HG03039 (cell line): ENCODE measurements around the gene PRIM2.
"Not testable (repeated sequence)": the region's sequence is repeated elsewhere in the genome, so short reads cannot be mapped to it uniquely, and the experiment has no call there.

Experiments
- ATAC-seq: cut with Tn5 transposase; IDR thresholded peaks from one replicate; pipeline ENCODE4 v1.9.1; 2021; ENCODE audit warnings: mild to moderate bottlenecking, moderate library complexity; ENCODE audit not compliant: unreplicated experiment

PRIM2 gene

GRCh38 chr6:57444787-57445186, 127.4 kb downstream of the PRIM2 start:
- ATAC-seq, result not testable (repeated sequence)

- ATAC-seq, result not testable (repeated sequence)
Measured at GRCh38 chr6:57445379-57445778, 127.9 kb downstream of the PRIM2 start.

- ATAC-seq, result not testable (repeated sequence)
Measured at GRCh38 chr6:57445790-57446468, 128.5 kb downstream of the PRIM2 start.

- ATAC-seq, result not testable (repeated sequence)
Measured at GRCh38 chr6:57449496-57450066, 132.2 kb downstream of the PRIM2 start.

GRCh38 chr6:57459781-57460180, 142.4 kb downstream of the PRIM2 start:
- ATAC-seq, result not testable (repeated sequence)

GRCh38 chr6:57461022-57461421, 143.6 kb downstream of the PRIM2 start:
- ATAC-seq, result not testable (repeated sequence)

GRCh38 chr6:57463809-57464208, 146.4 kb downstream of the PRIM2 start:
- not testable (repeated sequence) for ATAC-seq

- not testable (repeated sequence) for ATAC-seq
Measured at GRCh38 chr6:57465968-57466367, 148.5 kb downstream of the PRIM2 start.

- no peak for ATAC-seq
Measured at GRCh38 chr6:57469072-57469471, 151.6 kb downstream of the PRIM2 start.

- ATAC-seq, result not testable (repeated sequence)
Measured at GRCh38 chr6:57470148-57470547, 152.7 kb downstream of the PRIM2 start.

GRCh38 chr6:57471314-57471864, 154.0 kb downstream of the PRIM2 start:
- not testable (repeated sequence) for ATAC-seq

GRCh38 chr6:57472861-57473362, 155.5 kb downstream of the PRIM2 start:
- ATAC-seq, result not testable (repeated sequence)

GRCh38 chr6:57474862-57475475, 157.5 kb downstream of the PRIM2 start:
- not testable (repeated sequence) for ATAC-seq

GRCh38 chr6:57475656-57476055, 158.2 kb downstream of the PRIM2 start:
- ATAC-seq, result not testable (repeated sequence)

- ATAC-seq, result not testable (repeated sequence)
Measured at GRCh38 chr6:57480194-57480593, 162.8 kb downstream of the PRIM2 start.

- not testable (repeated sequence) for ATAC-seq
Measured at GRCh38 chr6:57481121-57481520, 163.7 kb downstream of the PRIM2 start.

GRCh38 chr6:57482471-57482870, 165.0 kb downstream of the PRIM2 start:
- ATAC-seq, result not testable (repeated sequence)

GRCh38 chr6:57486494-57487081, 169.2 kb downstream of the PRIM2 start:
- not testable (repeated sequence) for ATAC-seq

- ATAC-seq, result not testable (repeated sequence)
Measured at GRCh38 chr6:57488551-57488950, 171.1 kb downstream of the PRIM2 start.

- not testable (repeated sequence) for ATAC-seq
Measured at GRCh38 chr6:57489887-57490286, 172.5 kb downstream of the PRIM2 start.

GRCh38 chr6:57491795-57492194, 174.4 kb downstream of the PRIM2 start:
- ATAC-seq, result not testable (repeated sequence)
